H9 (cell line): ENCODE data around the gene CCDC185. TPM values are rescaled to one million over a fixed set of nuclear protein-coding genes. Genes with fewer than 3 reads are reported as not detected.

Experiments
- DNase-seq: peaks from one replicate; pipeline ENCODE4 v3.0.0-alpha.2; 2017
- H2AFZ ChIP-seq: one replicate; pipeline ENCODE4 v1.6.1; 2013; ENCODE audit warnings: mild to moderate bottlenecking, low read length, control low read depth, moderate library complexity
- H2AK5ac ChIP-seq: 2 replicates; pipeline ENCODE4 v1.6.1; 2013; ENCODE audit warnings: low read length, control low read depth, mixed read lengths; ENCODE audit not compliant: insufficient read length
- H2BK120ac ChIP-seq: one replicate; pipeline ENCODE4 v1.6.1; 2013; ENCODE audit warnings: low read depth, mild to moderate bottlenecking, low read length, control low read depth, inconsistent platforms; ENCODE audit not compliant: poor library complexity, severe bottlenecking
- H2BK12ac ChIP-seq: 2 replicates; pipeline ENCODE4 v1.6.1; 2013; ENCODE audit warnings: low read length, control low read depth, mixed read lengths, low read depth; ENCODE audit not compliant: insufficient read length
- H2BK15ac ChIP-seq: 2 replicates; pipeline ENCODE4 v1.6.1; 2013; ENCODE audit warnings: low read depth, low read length, control low read depth
- H2BK20ac ChIP-seq: one replicate; pipeline ENCODE4 v1.6.1; 2013; ENCODE audit warnings: low read depth, mild to moderate bottlenecking, low read length, control low read depth, inconsistent platforms; ENCODE audit not compliant: poor library complexity, severe bottlenecking
- H2BK5ac ChIP-seq: 2 replicates; pipeline ENCODE4 v1.6.1; 2013; ENCODE audit warnings: low read length, control low read depth, mixed read lengths; ENCODE audit not compliant: insufficient read length
- H3K14ac ChIP-seq: 2 replicates; pipeline ENCODE4 v1.6.1; 2013; ENCODE audit warnings: low read length, control low read depth; ENCODE audit not compliant: insufficient read depth
- H3K18ac ChIP-seq: 2 replicates; pipeline ENCODE4 v1.6.1; 2013; ENCODE audit warnings: low read depth, mild to moderate bottlenecking, mixed read lengths, low read length, control low read depth; ENCODE audit not compliant: insufficient read length
- H3K23ac ChIP-seq: 2 replicates; pipeline ENCODE4 v1.6.1; 2013; ENCODE audit warnings: low read length, control low read depth, mixed read lengths, low read depth; ENCODE audit not compliant: insufficient read length
- H3K23me2 ChIP-seq: 2 replicates; pipeline ENCODE4 v1.6.1; 2013; ENCODE audit warnings: low read depth, mild to moderate bottlenecking, mixed read lengths, low read length, control low read depth; ENCODE audit not compliant: insufficient read length, poor library complexity, severe bottlenecking
- H3K27ac ChIP-seq: 2 replicates; pipeline ENCODE4 v1.5.1; 2013; ENCODE audit warnings: low read length, control low read depth, mixed read lengths, low read depth; ENCODE audit not compliant: insufficient read length
- H3K27me3 ChIP-seq: 2 replicates; pipeline ENCODE4 v1.6.1; 2013; ENCODE audit warnings: low read length, control low read depth, inconsistent platforms; ENCODE audit not compliant: insufficient read depth
- H3K4ac ChIP-seq: 2 replicates; pipeline ENCODE4 v1.6.1; 2013; ENCODE audit warnings: low read depth, mild to moderate bottlenecking, control low read depth, inconsistent platforms, low read length, moderate library complexity
- H3K4me1 ChIP-seq: 2 replicates; pipeline ENCODE4 v1.6.1; 2013; ENCODE audit warnings: low read length, control low read depth, inconsistent platforms; ENCODE audit not compliant: insufficient read depth
- H3K4me2 ChIP-seq: 2 replicates; pipeline ENCODE4 v1.6.1; 2013; ENCODE audit warnings: low read length, control low read depth, mixed read lengths; ENCODE audit not compliant: insufficient read length, insufficient read depth
- H3K56ac ChIP-seq: 2 replicates; pipeline ENCODE4 v1.6.1; 2013; ENCODE audit warnings: low read depth, mild to moderate bottlenecking, mixed read lengths, low read length, control low read depth; ENCODE audit not compliant: insufficient read length
- H3K79me1 ChIP-seq: 2 replicates; pipeline ENCODE4 v1.6.1; 2013; ENCODE audit warnings: low read depth, mild to moderate bottlenecking, moderate library complexity, low read length, control low read depth, inconsistent platforms; ENCODE audit not compliant: insufficient read depth, poor library complexity, severe bottlenecking
- H3K79me2 ChIP-seq: 2 replicates; pipeline ENCODE4 v1.6.1; 2013; ENCODE audit warnings: low read length, control low read depth, inconsistent platforms; ENCODE audit not compliant: insufficient read depth
- H3K9ac ChIP-seq: 2 replicates; pipeline ENCODE4 v1.6.1; 2013; ENCODE audit warnings: low read length, control low read depth, mixed read lengths; ENCODE audit not compliant: insufficient read length; ENCODE audit errors: extremely low read depth
- H3K9me3 ChIP-seq: one replicate; pipeline ENCODE4 v1.6.1; 2013; ENCODE audit warnings: low read depth, low read length, inconsistent platforms; ENCODE audit not compliant: control insufficient read depth
- H3T11ph ChIP-seq: one replicate; pipeline ENCODE4 v1.6.1; 2013; ENCODE audit warnings: mild to moderate bottlenecking, low read length, control low read depth, inconsistent platforms
- H4K20me1 ChIP-seq: one replicate; pipeline ENCODE4 v1.6.1; 2013; ENCODE audit not compliant: control insufficient read depth, insufficient read length, insufficient read depth
- H4K5ac ChIP-seq: 2 replicates; pipeline ENCODE4 v1.6.1; 2013; ENCODE audit warnings: low read depth, mild to moderate bottlenecking, mixed read lengths, low read length, control low read depth; ENCODE audit not compliant: insufficient read length
- H4K8ac ChIP-seq: replicated peaks from 2 replicates; pipeline ENCODE4 v1.6.1; 2013; ENCODE audit warnings: low read length, control low read depth, mixed read lengths, low read depth; ENCODE audit not compliant: insufficient read length
- H4K91ac ChIP-seq: 2 replicates; pipeline ENCODE4 v1.6.1; 2013; ENCODE audit warnings: low read depth, mild to moderate bottlenecking, moderate library complexity, mixed read lengths, low read length, control low read depth; ENCODE audit not compliant: insufficient read length
- H3K27ac Mint-ChIP-seq, 3 experiments: 2 replicates in 2 of 3; 3 replicates in 1 of 3; pipeline ENCODE4 v1.8.0; 2020 to 2021; ENCODE audit warnings: mixed read lengths in 3 of 3, mild to moderate bottlenecking in 1 of 3, moderate library complexity in 1 of 3
- H3K27me3 Mint-ChIP-seq: 2 replicates; pipeline ENCODE4 v1.8.0; 2021; ENCODE audit warnings: low read depth, mild to moderate bottlenecking, moderate library complexity, mixed read lengths
- H3K36me3 Mint-ChIP-seq, 3 experiments: 2 replicates in 2 of 3; 3 replicates in 1 of 3; pipeline ENCODE4 v1.8.0; 2020 to 2021; ENCODE audit warnings: low read depth in 3 of 3, mixed read lengths in 3 of 3; ENCODE audit not compliant: insufficient read depth in 1 of 3
- H3K4me1 Mint-ChIP-seq, 2 experiments: 2 replicates each; pipeline ENCODE4 v1.8.0; 2020; ENCODE audit warnings: mixed read lengths in 2 of 2
- H3K4me3 Mint-ChIP-seq, 2 experiments: 2 replicates in 1 of 2; 3 replicates in 1 of 2; pipeline ENCODE4 v1.8.0; 2020 to 2021; ENCODE audit warnings: mild to moderate bottlenecking in 2 of 2, mixed read lengths in 2 of 2, moderate library complexity in 1 of 2
- H3K9me3 Mint-ChIP-seq, 2 experiments: 2 replicates in 1 of 2; 3 replicates in 1 of 2; pipeline ENCODE4 v1.8.0; 2020; ENCODE audit warnings: mild to moderate bottlenecking in 2 of 2, mixed read lengths in 2 of 2, moderate library complexity in 1 of 2
- CTCF ChIP-seq: fragments of 200-600 bp; sonication (generic); conservative IDR thresholded peaks from 3 replicates; pipeline ENCODE4 v1.8.0; 2021; ENCODE audit warnings: antibody characterized with exemption, mild to moderate bottlenecking
- WGBS: extraction: QIAGEN DNeasy Blood & Tissue Kit; methylation state at CpG from one replicate; pipeline ENCODE4 v1.1.7; 2013; ENCODE audit warnings: missing lambda C conversion rate, low lambda C conversion rate, mixed read lengths; ENCODE audit not compliant: insufficient read length; ENCODE audit errors: extremely low coverage; 5-methylcytosine and 5-hydroxymethylcytosine counted together
- total RNA-seq: library from RNA; stranded (reverse); gene quantifications from 2 replicates; pipeline ENCODE4 v1.2.1, GENCODE V29; 2021

The CCDC185 gene
- total RNA-seq, 1 experiment from 2014 or later: not detected

GRCh38 chr1:223403184-223403815 lies 10.1 kb downstream of the CCDC185 start:
- no peaks in the 10 kb centered on the region for H3K27me3 ChIP-seq
- no peaks in the 10 kb centered on the region for H3K79me1 ChIP-seq
- no peak overlapping the region for H3K56ac ChIP-seq
- no peak overlapping the region for H2BK120ac ChIP-seq
- H3K27ac ChIP-seq: no peak overlapping the region
- H2AK5ac ChIP-seq: no peak overlapping the region
- no peaks in the 10 kb centered on the region for H3K23me2 ChIP-seq
- H3T11ph ChIP-seq: no peak overlapping the region
- H4K20me1 ChIP-seq: no peaks in the 10 kb centered on the region
- no peak overlapping the region for H3K23ac ChIP-seq
- H2BK12ac ChIP-seq: no peak overlapping the region
- no peaks in the 10 kb centered on the region for H3K79me2 ChIP-seq
- no peak for TF ChIP-seq CTCF
- no peak overlapping the region for H3K27ac Mint-ChIP-seq
- no peak overlapping the region for H3K4me2 ChIP-seq
- no peak overlapping the region for H2BK5ac ChIP-seq
- peaks cover 4 to 6% of the 10 kb centered on the region in 2 experiments for H3K4me1 Mint-ChIP-seq
- H4K5ac ChIP-seq: no peak overlapping the region
- H4K91ac ChIP-seq: no peak overlapping the region
- H3K36me3 Mint-ChIP-seq: peaks cover 0 to 5% (median 2%) of the 10 kb centered on the region in 3 experiments; a peak in 4 of 7 replicates
- H2AFZ ChIP-seq: no peak overlapping the region
- H3K4me3 Mint-ChIP-seq: no peak overlapping the region
- H4K8ac ChIP-seq: no peak overlapping the region
- H2BK20ac ChIP-seq: no peak overlapping the region
- no peaks in the 10 kb centered on the region for H3K9me3 ChIP-seq
- H3K9ac ChIP-seq: no peak overlapping the region
- no peaks in the 10 kb centered on the region for H3K4me1 ChIP-seq
- H2BK15ac ChIP-seq: no peak overlapping the region
- no peak overlapping the region for H3K14ac ChIP-seq
- H3K9me3 Mint-ChIP-seq: peaks cover 0 to 4% of the 10 kb centered on the region in 2 experiments; a peak in 2 of 5 replicates
- no peaks in the 10 kb centered on the region for H3K27me3 Mint-ChIP-seq
- no CpG with 5 or more reads among the region's 3 CpGs for WGBS
- no peak overlapping the region for H3K4ac ChIP-seq
- no peak for DNase-seq
- H3K18ac ChIP-seq: no peak overlapping the region
